ENCODE data around the gene GAS7.

The GAS7 gene

GRCh38 chr17:10050597-10051101 lies 147.8 kb downstream of the GAS7 start:
- no peak for DNase-seq (ENCODE audit: extremely low spot score)
- TF ChIP-seq NFRKB (IDR thresholded peaks at IDR 0.05) (no peak), FOXM1 (IDR thresholded peaks at IDR 0.05; ENCODE audit: borderline replicate concordance) (no peak), FOXK2 (IDR thresholded peaks at IDR 0.05) (no peak), ZNF384 (IDR thresholded peaks at IDR 0.05) (no peak), SP1 (IDR thresholded peaks at IDR 0.05) (no peak), LEF1 (IDR thresholded peaks at IDR 0.05; ENCODE audit: borderline replicate concordance) (no peak), ARNT (IDR thresholded peaks at IDR 0.05) (no peak), ELF4 (IDR thresholded peaks at IDR 0.05) (no peak), SUZ12 (IDR thresholded peaks at IDR 0.05) (no peak), BHLHE40 (IDR thresholded peaks at IDR 0.05; ENCODE audit: borderline replicate concordance) (no peak), CTBP1 (IDR thresholded peaks at IDR 0.05; ENCODE audit: borderline replicate concordance) (no peak), L3MBTL2 (conservative IDR thresholded peaks at IDR 0.05) (no peak)
- TF ChIP-seq, protein P1, sequence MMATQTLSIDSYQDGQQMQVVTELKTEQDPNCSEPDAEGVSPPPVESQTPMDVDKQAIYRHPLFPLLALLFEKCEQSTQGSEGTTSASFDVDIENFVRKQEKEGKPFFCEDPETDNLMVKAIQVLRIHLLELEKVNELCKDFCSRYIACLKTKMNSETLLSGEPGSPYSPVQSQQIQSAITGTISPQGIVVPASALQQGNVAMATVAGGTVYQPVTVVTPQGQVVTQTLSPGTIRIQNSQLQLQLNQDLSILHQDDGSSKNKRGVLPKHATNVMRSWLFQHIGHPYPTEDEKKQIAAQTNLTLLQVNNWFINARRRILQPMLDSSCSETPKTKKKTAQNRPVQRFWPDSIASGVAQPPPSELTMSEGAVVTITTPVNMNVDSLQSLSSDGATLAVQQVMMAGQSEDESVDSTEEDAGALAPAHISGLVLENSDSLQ (IDR thresholded peaks at IDR 0.05) = no peak
- ChIA-PET CTCF (interaction anchor here (0.6 kb wide), 1 partner anchor 69 kb away, joined by 4 read pairs; no protein-coding TSS in a partner anchor), POLR2A (interaction anchor here (1.4 kb wide), 1 partner anchor 17 kb away, joined by 3 read pairs; no protein-coding TSS in a partner anchor)

DNA sequence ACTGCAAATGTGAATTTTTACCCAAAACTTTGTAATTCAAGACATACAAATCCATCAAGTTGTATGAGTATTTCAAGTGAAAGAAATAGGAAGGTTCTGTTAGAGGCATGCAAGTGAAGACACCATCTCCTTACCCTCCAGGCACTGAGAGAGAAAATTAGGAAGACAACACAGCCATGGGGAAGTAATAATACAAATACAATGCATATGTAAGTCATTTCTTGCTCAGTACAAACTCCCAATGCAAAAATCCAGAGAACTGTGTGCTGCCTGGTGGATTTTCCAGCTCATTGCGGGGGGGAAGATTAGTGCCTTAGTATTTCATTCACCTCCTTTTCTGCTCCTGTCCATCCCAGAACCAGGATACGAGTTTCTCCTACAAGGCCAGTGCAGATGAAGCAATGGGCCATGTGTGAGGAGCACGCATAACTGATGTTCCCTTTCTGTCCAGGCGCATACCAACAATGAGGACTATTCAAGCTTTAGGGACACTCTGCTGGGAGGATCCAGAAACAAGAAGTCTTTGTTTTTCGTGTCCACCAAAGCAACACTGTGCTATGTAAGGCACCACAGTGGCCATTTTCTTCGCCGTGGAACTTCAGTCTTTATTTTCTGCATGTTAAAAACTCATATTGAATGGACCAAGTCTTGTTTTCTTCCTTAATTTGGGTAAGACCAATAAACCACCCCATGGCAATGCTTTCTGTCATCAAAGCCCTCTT lies 149.6 kb downstream of the GAS7 start:
- POLR2A ChIA-PET = no interaction called here
- TF ChIP-seq ARNT (IDR thresholded peaks at IDR 0.05) (no peak), L3MBTL2 (conservative IDR thresholded peaks at IDR 0.05) (no peak), HDGF (IDR thresholded peaks at IDR 0.05; ENCODE audit: borderline replicate concordance) (no peak), TARDBP (IDR thresholded peaks at IDR 0.05) (no peak), SUZ12 (IDR thresholded peaks at IDR 0.05) (no peak), ZNF384 (IDR thresholded peaks at IDR 0.05) (no peak)
- DNase-seq (ENCODE audit: extremely low spot score) = no peak
- CTCF ChIA-PET = interaction anchor here (0.7 kb wide), 1 partner anchor 58 kb away, joined by 3 read pairs; no protein-coding TSS in a partner anchor

- ChIA-PET POLR2A (no interaction called here), CTCF (no interaction called here)
- TF ChIP-seq BHLHE40 (IDR thresholded peaks at IDR 0.05; ENCODE audit: borderline replicate concordance) (no peak), LEF1 (IDR thresholded peaks at IDR 0.05; ENCODE audit: borderline replicate concordance) (no peak), FOXM1 (IDR thresholded peaks at IDR 0.05; ENCODE audit: borderline replicate concordance) (no peak), TARDBP (IDR thresholded peaks at IDR 0.05) (no peak), ZNF384 (IDR thresholded peaks at IDR 0.05) (no peak), L3MBTL2 (conservative IDR thresholded peaks at IDR 0.05) (no peak), ARNT (IDR thresholded peaks at IDR 0.05) (no peak), ELF4 (IDR thresholded peaks at IDR 0.05) (no peak)
- DNase-seq (ENCODE audit: extremely low spot score) = no peak
Observed at GRCh38 chr17:10046786-10047785, 151.3 kb downstream of the GAS7 start.

DNA sequence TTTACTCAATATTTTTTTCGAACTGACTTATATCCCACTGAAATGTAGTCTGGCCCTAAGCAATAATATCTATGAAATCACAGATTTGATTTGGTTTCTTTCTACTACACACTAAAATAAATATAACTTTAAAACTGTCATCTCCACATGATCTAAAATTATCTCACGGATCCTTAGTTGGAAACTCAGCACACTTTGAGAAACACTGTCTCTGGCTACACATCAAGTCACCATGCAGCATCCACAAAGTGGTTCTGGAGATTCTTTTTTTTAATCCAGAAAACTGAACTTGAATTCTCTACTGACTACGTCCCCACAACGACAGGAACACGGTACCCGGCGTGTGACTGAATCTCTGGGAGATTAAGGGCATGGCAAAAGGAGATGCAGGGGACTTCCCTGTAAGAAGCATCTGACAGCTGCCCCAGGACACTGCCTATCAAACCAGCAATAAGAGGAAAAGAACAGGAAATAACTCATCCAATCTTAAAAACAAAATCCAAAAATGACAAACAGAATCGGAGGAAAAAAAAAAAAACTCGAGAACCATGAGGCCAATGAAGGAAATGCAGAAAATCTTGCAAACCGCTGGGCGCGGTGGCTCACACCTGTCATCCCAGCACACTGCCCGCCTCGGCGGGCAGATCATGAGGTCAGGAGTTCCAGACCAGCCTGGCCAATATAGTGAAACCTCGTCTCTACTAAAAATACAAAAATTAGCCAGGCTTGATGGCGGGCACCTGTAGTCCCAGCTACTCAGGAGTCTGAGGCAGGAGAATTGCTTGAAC lies 152.3 kb downstream of the GAS7 start:
- no peak for DNase-seq (ENCODE audit: extremely low spot score)
- ChIA-PET CTCF (no interaction called here), POLR2A (no interaction called here)
- no peak for TF ChIP-seq LEF1 (IDR thresholded peaks at IDR 0.05; ENCODE audit: borderline replicate concordance)
- TF ChIP-seq SP1 (IDR thresholded peaks at IDR 0.05) = no peak
- TF ChIP-seq ARNT (IDR thresholded peaks at IDR 0.05) = no peak
- no peak for TF ChIP-seq FOXM1 (IDR thresholded peaks at IDR 0.05; ENCODE audit: borderline replicate concordance)
- no peak for TF ChIP-seq FOXA1 (IDR thresholded peaks at IDR 0.05)
- TF ChIP-seq HDGF (IDR thresholded peaks at IDR 0.05; ENCODE audit: borderline replicate concordance) = no peak
- TF ChIP-seq FOXK2 (IDR thresholded peaks at IDR 0.05) = no peak
- TF ChIP-seq SUZ12 (IDR thresholded peaks at IDR 0.05) = no peak
- no peak for TF ChIP-seq ZNF384 (IDR thresholded peaks at IDR 0.05)
- TF ChIP-seq TARDBP (IDR thresholded peaks at IDR 0.05) = no peak
- TF ChIP-seq L3MBTL2 (conservative IDR thresholded peaks at IDR 0.05) = no peak
- no peak for TF ChIP-seq BHLHE40 (IDR thresholded peaks at IDR 0.05; ENCODE audit: borderline replicate concordance)
- TF ChIP-seq, protein P1 (IDR thresholded peaks at IDR 0.05) = no peak
- TF ChIP-seq ELF4 (IDR thresholded peaks at IDR 0.05) = no peak
- no peak for TF ChIP-seq CTBP1 (IDR thresholded peaks at IDR 0.05; ENCODE audit: borderline replicate concordance)
- no peak for TF ChIP-seq NFRKB (IDR thresholded peaks at IDR 0.05)

DNA sequence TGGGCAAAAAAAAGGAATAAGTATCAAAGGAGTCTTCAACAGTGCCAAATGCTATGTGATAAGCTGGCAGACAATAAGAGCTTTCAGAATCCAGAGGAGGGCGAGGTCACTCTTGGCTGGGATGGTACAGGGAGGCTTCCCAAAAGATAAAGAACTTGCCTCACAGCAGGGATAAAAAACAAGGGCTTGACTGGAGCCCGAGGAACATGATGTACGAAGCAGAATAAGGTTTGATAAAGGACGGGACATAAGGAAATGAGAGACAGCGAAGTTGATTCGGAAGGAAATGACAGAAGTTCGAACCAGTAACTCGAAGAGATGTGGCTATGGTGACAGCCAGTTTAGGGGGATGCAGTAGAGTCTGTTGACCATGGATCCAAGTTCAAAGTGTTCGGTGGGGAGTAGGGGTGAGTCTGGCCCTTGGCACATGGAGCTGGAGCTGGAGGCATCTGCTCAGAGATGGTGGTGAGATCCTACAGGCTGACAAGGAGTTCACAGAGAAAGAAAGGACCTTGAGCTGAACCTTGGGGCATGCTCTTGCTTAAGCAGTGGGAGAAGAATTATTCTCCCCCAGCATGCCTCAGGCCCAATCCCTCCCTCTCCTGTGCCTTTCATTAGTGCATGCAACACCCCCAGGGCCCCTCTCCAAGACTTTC lies 155.7 kb downstream of the GAS7 start:
- DNase-seq (ENCODE audit: extremely low spot score) = no peak
- ChIA-PET CTCF (no interaction called here), POLR2A (no interaction called here)
- no peak for TF ChIP-seq SUZ12 (IDR thresholded peaks at IDR 0.05)
- no peak for TF ChIP-seq ARNT (IDR thresholded peaks at IDR 0.05)
- no peak for TF ChIP-seq ELF4 (IDR thresholded peaks at IDR 0.05)
- TF ChIP-seq L3MBTL2 (conservative IDR thresholded peaks at IDR 0.05) = no peak
- no peak for TF ChIP-seq FOXK2 (IDR thresholded peaks at IDR 0.05)
- TF ChIP-seq TARDBP (IDR thresholded peaks at IDR 0.05) = no peak
- TF ChIP-seq SP1 (IDR thresholded peaks at IDR 0.05) = no peak
- TF ChIP-seq ZNF384 (IDR thresholded peaks at IDR 0.05) = no peak
- no peak for TF ChIP-seq FOXA1 (IDR thresholded peaks at IDR 0.05)
- no peak for TF ChIP-seq FOXM1 (IDR thresholded peaks at IDR 0.05; ENCODE audit: borderline replicate concordance)
- no peak for TF ChIP-seq BHLHE40 (IDR thresholded peaks at IDR 0.05; ENCODE audit: borderline replicate concordance)
